ENCODE measurements around the gene FIGN. TPM values are rescaled to one million over a fixed set of nuclear protein-coding genes. Genes with fewer than 3 reads are reported as not detected.

Gene FIGN
- total RNA-seq, 1 donor from 2014 or later, result 41.1 TPM

- H3K27me3 Mint-ChIP-seq (ENCODE audit: insufficient read depth, low read depth), result peaks cover 2% of the 10 kb centered on the region
- no peak for DNase-seq (ENCODE audit: low spot score)
- H3K4me2 ChIP-seq, result no peak overlapping the region
- no peaks in the 10 kb centered on the region for H3K27me3 ChIP-seq
- no peak overlapping the region for H3K9ac ChIP-seq
- H3K36me3 ChIP-seq, result no peaks in the 10 kb centered on the region
- peaks cover 17% of the 10 kb centered on the region for H3K4me1 Mint-ChIP-seq
- H2AFZ ChIP-seq (replicated peaks), result no peak overlapping the region
- H3K27ac ChIP-seq, result no peak overlapping the region
- no peaks in the 10 kb centered on the region for H3K9me3 ChIP-seq (ENCODE audit: low read depth)
- TF ChIP-seq CTCF (IDR thresholded peaks at IDR 0.05) (no peak), EZH2phosphoT487 (IDR thresholded peaks at IDR 0.05) (no peak), EZH2 (IDR thresholded peaks at IDR 0.05) (no peak)
- peaks cover 79% of the 10 kb centered on the region for H3K79me2 ChIP-seq (ENCODE audit: low read depth)
- H3K4me3 Mint-ChIP-seq, result no peak overlapping the region
- peaks cover 14% of the 10 kb centered on the region for H3F3A ChIP-seq (ENCODE audit: low read depth)
- peaks cover 17% of the 10 kb centered on the region for H3K36me3 Mint-ChIP-seq
- peaks cover 22% of the 10 kb centered on the region for H3K4me1 ChIP-seq
- no peaks in the 10 kb centered on the region for H4K20me1 ChIP-seq (ENCODE audit: low read depth)
- no peak overlapping the region for H3K27ac Mint-ChIP-seq
- H3K9me3 Mint-ChIP-seq, result peaks cover 1% of the 10 kb centered on the region
- no peak overlapping the region for H3K4me3 ChIP-seq
These were observed 102.5 kb downstream of the FIGN start for GRCh38 chr2:163633291-163633690.

GRCh38 chr2:163630836-163631235 lies 105.0 kb downstream of the FIGN start:
- TF ChIP-seq CTCF (IDR thresholded peaks at IDR 0.05), result no peak
- no peak for TF ChIP-seq EZH2phosphoT487 (IDR thresholded peaks at IDR 0.05)
- TF ChIP-seq EZH2 (IDR thresholded peaks at IDR 0.05), result no peak
- no peak overlapping the region for H3K4me3 Mint-ChIP-seq
- H3K27me3 Mint-ChIP-seq (ENCODE audit: insufficient read depth, low read depth), result peaks cover 2% of the 10 kb centered on the region
- H3K4me2 ChIP-seq, result no peak overlapping the region
- DNase-seq (ENCODE audit: low spot score), result no peak
- peaks cover 74% of the 10 kb centered on the region for H3K79me2 ChIP-seq (ENCODE audit: low read depth)
- H3K36me3 ChIP-seq, result no peaks in the 10 kb centered on the region
- no peak overlapping the region for H3K4me3 ChIP-seq
- no peaks in the 10 kb centered on the region for H3K9me3 ChIP-seq (ENCODE audit: low read depth)
- no peak overlapping the region for H3K27ac ChIP-seq
- H3K36me3 Mint-ChIP-seq, result peaks cover 16% of the 10 kb centered on the region
- H3K27ac Mint-ChIP-seq, result no peak overlapping the region
- no peaks in the 10 kb centered on the region for H4K20me1 ChIP-seq (ENCODE audit: low read depth)
- H3K4me1 Mint-ChIP-seq, result peaks cover 4% of the 10 kb centered on the region
- H3K9me3 Mint-ChIP-seq, result peaks cover 1% of the 10 kb centered on the region
- H3K27me3 ChIP-seq, result no peaks in the 10 kb centered on the region
- H3F3A ChIP-seq (ENCODE audit: low read depth), result no peaks in the 10 kb centered on the region
- peaks cover 11% of the 10 kb centered on the region for H3K4me1 ChIP-seq
- no peak overlapping the region for H2AFZ ChIP-seq (replicated peaks)
- H3K9ac ChIP-seq, result no peak overlapping the region

- Histone ChIP-seq H3K27me3 (no peaks in the 10 kb centered on the region), H3K9ac (no peak overlapping the region), H3K9me3 (ENCODE audit: low read depth) (no peaks in the 10 kb centered on the region), H3K27ac (no peak overlapping the region), H3F3A (ENCODE audit: low read depth) (no peaks in the 10 kb centered on the region), H2AFZ (replicated peaks) (no peak overlapping the region), H3K79me2 (ENCODE audit: low read depth) (peaks cover 66% of the 10 kb centered on the region), H4K20me1 (ENCODE audit: low read depth) (no peaks in the 10 kb centered on the region), H3K4me2 (no peak overlapping the region), H3K36me3 (no peaks in the 10 kb centered on the region), H3K4me3 (no peak overlapping the region), H3K4me1 (peaks cover 21% of the 10 kb centered on the region)
- H3K27ac Mint-ChIP-seq, result no peak overlapping the region
- no peak for TF ChIP-seq CTCF (IDR thresholded peaks at IDR 0.05)
- TF ChIP-seq EZH2phosphoT487 (IDR thresholded peaks at IDR 0.05), result no peak
- TF ChIP-seq EZH2 (IDR thresholded peaks at IDR 0.05), result no peak
- DNase-seq (ENCODE audit: low spot score), result no peak
- H3K27me3 Mint-ChIP-seq (ENCODE audit: insufficient read depth, low read depth), result peaks cover 2% of the 10 kb centered on the region
- H3K36me3 Mint-ChIP-seq, result peaks cover 5% of the 10 kb centered on the region
- H3K4me1 Mint-ChIP-seq, result peaks cover 10% of the 10 kb centered on the region
- H3K9me3 Mint-ChIP-seq, result peaks cover 1% of the 10 kb centered on the region
- H3K4me3 Mint-ChIP-seq, result no peak overlapping the region
These were observed 109.1 kb downstream of the FIGN start for GRCh38 chr2:163626639-163627109.

Measured in neural progenitor cell (in vitro differentiated cells).